ENCODE measurements around the gene GOPC. TPM values are rescaled to one million over a fixed set of nuclear protein-coding genes. Genes with fewer than 3 reads are reported as not detected.

GOPC gene
- total RNA-seq, 1 donor from 2014 or later = 19.5 TPM

GRCh38 chr6:117591405-117591804 lies 10.9 kb downstream of the GOPC start:
- peaks cover 18% of the 10 kb centered on the region for H3K4me1 Mint-ChIP-seq
- intact Hi-C loops (cut with micrococcal nuclease) = no loop called here
- ATAC-seq (ENCODE audit: low read depth) (no peak), DNase-seq (no peak)
- TF ChIP-seq CTCF (IDR thresholded peaks at IDR 0.05) = no peak
- H3K27me3 Mint-ChIP-seq = no peaks in the 10 kb centered on the region
- ChIA-PET POLR2A (no interaction called here), CTCF (no interaction called here)
- peaks cover 33% of the 10 kb centered on the region for H3K36me3 Mint-ChIP-seq (ENCODE audit: low read depth)
- H3K9me3 Mint-ChIP-seq = no peaks in the 10 kb centered on the region
- no peak overlapping the region for H3K4me3 Mint-ChIP-seq
- H3K27ac Mint-ChIP-seq = no peak overlapping the region

GRCh38 chr6:117590447-117590846 lies 11.9 kb downstream of the GOPC start:
- Mint-ChIP-seq H3K27ac (no peak overlapping the region), H3K9me3 (no peaks in the 10 kb centered on the region), H3K36me3 (ENCODE audit: low read depth) (peaks cover 26% of the 10 kb centered on the region)

GRCh38 chr6:117585647-117586046 lies 16.7 kb downstream of the GOPC start:
- Mint-ChIP-seq H3K4me1 (peaks cover 5% of the 10 kb centered on the region), H3K36me3 (ENCODE audit: low read depth) (peaks cover 27% of the 10 kb centered on the region), H3K4me3 (no peak overlapping the region), H3K9me3 (no peaks in the 10 kb centered on the region), H3K27ac (no peak overlapping the region), H3K27me3 (no peaks in the 10 kb centered on the region)
- POLR2A ChIA-PET = no interaction called here
- DNase-seq (no peak), ATAC-seq (ENCODE audit: low read depth) (no peak)
- CTCF ChIA-PET = interaction anchor here (0.7 to 0.9 kb wide), 2 partner anchors 29 to 35 kb away, joined by 3 read pairs; no protein-coding TSS in a partner anchor
- intact Hi-C loops (cut with micrococcal nuclease) = loop anchor here (2.0 kb wide), 1 partner anchor 15 kb away; no protein-coding TSS in a partner anchor
- TF ChIP-seq CTCF (IDR thresholded peaks at IDR 0.05) = no peak

More at GRCh38 chr6:117590447-117590846, 11.9 kb downstream of the GOPC start:
- POLR2A ChIA-PET = interaction anchor here (0.6 kb wide), 1 partner anchor 17 kb away, joined by 4 read pairs; no protein-coding TSS in a partner anchor
- DNase-seq (no peak), ATAC-seq (ENCODE audit: low read depth) (no peak)
- no peaks in the 10 kb centered on the region for H3K27me3 Mint-ChIP-seq
- TF ChIP-seq CTCF (IDR thresholded peaks at IDR 0.05) = no peak
- H3K4me1 Mint-ChIP-seq = peaks cover 12% of the 10 kb centered on the region
- CTCF ChIA-PET = no interaction called here
- no peak overlapping the region for H3K4me3 Mint-ChIP-seq
- intact Hi-C loops (cut with micrococcal nuclease) = no loop called here

GRCh38 chr6:117574198-117574597 lies 28.1 kb downstream of the GOPC start:
- Mint-ChIP-seq H3K27ac (no peak overlapping the region), H3K4me1 (peaks cover 3% of the 10 kb centered on the region), H3K36me3 (ENCODE audit: low read depth) (peaks cover 59% of the 10 kb centered on the region), H3K27me3 (no peaks in the 10 kb centered on the region), H3K4me3 (no peak overlapping the region), H3K9me3 (no peaks in the 10 kb centered on the region)
- intact Hi-C loops (cut with micrococcal nuclease) = no loop called here
- ATAC-seq (ENCODE audit: low read depth) (no peak), DNase-seq (no peak)
- POLR2A ChIA-PET = interaction anchor here (0.7 kb wide), 1 partner anchor 17 kb away, joined by 4 read pairs; no protein-coding TSS in a partner anchor
- no peak for TF ChIP-seq CTCF (IDR thresholded peaks at IDR 0.05)
- CTCF ChIA-PET = no interaction called here

- DNase-seq (no peak), ATAC-seq (ENCODE audit: low read depth) (no peak)
- ChIA-PET CTCF (no interaction called here), POLR2A (no interaction called here)
- TF ChIP-seq CTCF (IDR thresholded peaks at IDR 0.05) = no peak
- Mint-ChIP-seq H3K9me3 (no peaks in the 10 kb centered on the region), H3K36me3 (ENCODE audit: low read depth) (peaks cover 62% of the 10 kb centered on the region), H3K4me1 (peaks cover 2% of the 10 kb centered on the region), H3K4me3 (no peak overlapping the region), H3K27ac (no peak overlapping the region), H3K27me3 (no peaks in the 10 kb centered on the region)
- intact Hi-C loops (cut with micrococcal nuclease) = no loop called here
Observed at GRCh38 chr6:117573006-117573680, 29.2 kb downstream of the GOPC start.
